OCI-LY7 (cell line): Measurements from ENCODE around the gene PPP1CA. TPM values are rescaled to one million over a fixed set of nuclear protein-coding genes. Genes with fewer than 3 reads are reported as not detected.

Source experiments
- BruUV-seq: library from RNA; stranded (reverse); fragments of 400-500 nt; replicated peaks from 2 replicates; lab custom pipeline; 2021; lab: Mats Ljungman, UMichigan
- CTCF ChIA-PET: fragments of 300-600 bp; sonication (Branson Sonifier 250); formaldehyde crosslinking; loops from one replicate; lab custom pipeline; 2022; ENCODE audit warnings: antibody characterized with exemption; ENCODE audit not compliant: unreplicated experiment; lab: Charles Lee
- POLR2A ChIA-PET: fragments of 300-600 bp; sonication (Branson Sonifier 250); formaldehyde crosslinking; loops from one replicate; lab custom pipeline; 2022; ENCODE audit warnings: antibody characterized with exemption; lab: Charles Lee
- DNase-seq: peaks from one replicate; pipeline ENCODE4 v3.0.0-alpha.2; 2015; ENCODE audit warnings: low spot score
- H2AFZ ChIP-seq: fragments of 200-600 bp; sonication (generic), shearing (Covaris generic); 2 replicates; pipeline ENCODE4 v1.6.1; 2014; ENCODE audit warnings: mild to moderate bottlenecking, antibody characterized with exemption, low read length, moderate library complexity
- H3K27ac ChIP-seq: fragments of 200-600 bp; sonication (generic); 2 replicates; pipeline ENCODE4 v1.5.1; 2014; ENCODE audit warnings: mixed run types, low read depth, mild to moderate bottlenecking, moderate library complexity, low read length, inconsistent platforms; ENCODE audit not compliant: poor library complexity, severe bottlenecking
- H3K36me3 ChIP-seq: fragments of 200-600 bp; sonication (generic); 2 replicates; pipeline ENCODE4 v1.6.1; 2014; ENCODE audit warnings: mild to moderate bottlenecking, antibody characterized with exemption, low read length, moderate library complexity, mixed read lengths; ENCODE audit not compliant: insufficient read depth
- H3K4me1 ChIP-seq: fragments of 200-600 bp; sonication (generic); 2 replicates; pipeline ENCODE4 v1.5.1; 2014; ENCODE audit warnings: mild to moderate bottlenecking, low read length; ENCODE audit not compliant: insufficient read depth, poor library complexity, severe bottlenecking
- H3K4me2 ChIP-seq: fragments of 200-600 bp; sonication (generic); 2 replicates; pipeline ENCODE4 v1.6.1; 2014; ENCODE audit warnings: mild to moderate bottlenecking, low read length
- H3K4me3 ChIP-seq: fragments of 200-600 bp; sonication (generic); 2 replicates; pipeline ENCODE4 v1.5.1; 2014; ENCODE audit warnings: mild to moderate bottlenecking, low read depth, low read length; ENCODE audit not compliant: poor library complexity, severe bottlenecking
- H3K79me2 ChIP-seq: fragments of 200-600 bp; sonication (generic); 2 replicates; pipeline ENCODE4 v1.6.1; 2016; ENCODE audit warnings: low read depth, mild to moderate bottlenecking, low read length, moderate library complexity, mixed read lengths; ENCODE audit not compliant: insufficient read depth
- H3K9me2 ChIP-seq: fragments of 200-600 bp; sonication (generic); 2 replicates; pipeline ENCODE4 v1.6.1; 2016; ENCODE audit warnings: mild to moderate bottlenecking, low read length, mixed read lengths; ENCODE audit not compliant: insufficient read depth
- H3K9me3 ChIP-seq: fragments of 200-600 bp; sonication (generic); 2 replicates; pipeline ENCODE4 v1.6.1; 2014; ENCODE audit warnings: mild to moderate bottlenecking, mixed run types, low read length, mixed read lengths
- H4K20me1 ChIP-seq: fragments of 200-600 bp; sonication (generic); 2 replicates; pipeline ENCODE4 v1.6.1; 2014; ENCODE audit warnings: mild to moderate bottlenecking, antibody characterized with exemption, low read length, moderate library complexity, mixed read lengths; ENCODE audit not compliant: insufficient read depth
- EZH2phosphoT487 ChIP-seq: fragments of 200-600 bp; sonication (generic); IDR thresholded peaks from 2 replicates; pipeline ENCODE4 v1.6.1; 2018; ENCODE audit warnings: low read depth, borderline replicate concordance, mild to moderate bottlenecking, mixed run types, antibody characterized with exemption, low read length, moderate library complexity, mixed read lengths
- intact Hi-C: fragments of 100-400 bp; cut with micrococcal nuclease; formaldehyde crosslinking; loops from one replicate; pipeline ENCODE4 v1.10.0; 2022; ENCODE audit not compliant: unreplicated experiment
- total RNA-seq, 2 experiments: library from RNA; depleted of rRNA in 1 of 2; stranded (reverse); fragments of >200 nt in 1 of 2; shearing (Covaris generic) in 1 of 2; gene quantifications; 2 replicates each; pipeline ENCODE4 v1.2.3, GENCODE V29; 2014 to 2022
- TF ChIP-seq, protein P1 (sequence below): fragments of 200-600 bp; sonication (generic); conservative IDR thresholded peaks from 2 replicates; pipeline ENCODE4 v1.5.1; 2014; ENCODE audit warnings: mild to moderate bottlenecking, antibody characterized with exemption, low read length, moderate library complexity, mixed read lengths

PPP1CA gene
- total RNA-seq, 2 experiments from 2014 or later, result 210 to 311 TPM

DNA sequence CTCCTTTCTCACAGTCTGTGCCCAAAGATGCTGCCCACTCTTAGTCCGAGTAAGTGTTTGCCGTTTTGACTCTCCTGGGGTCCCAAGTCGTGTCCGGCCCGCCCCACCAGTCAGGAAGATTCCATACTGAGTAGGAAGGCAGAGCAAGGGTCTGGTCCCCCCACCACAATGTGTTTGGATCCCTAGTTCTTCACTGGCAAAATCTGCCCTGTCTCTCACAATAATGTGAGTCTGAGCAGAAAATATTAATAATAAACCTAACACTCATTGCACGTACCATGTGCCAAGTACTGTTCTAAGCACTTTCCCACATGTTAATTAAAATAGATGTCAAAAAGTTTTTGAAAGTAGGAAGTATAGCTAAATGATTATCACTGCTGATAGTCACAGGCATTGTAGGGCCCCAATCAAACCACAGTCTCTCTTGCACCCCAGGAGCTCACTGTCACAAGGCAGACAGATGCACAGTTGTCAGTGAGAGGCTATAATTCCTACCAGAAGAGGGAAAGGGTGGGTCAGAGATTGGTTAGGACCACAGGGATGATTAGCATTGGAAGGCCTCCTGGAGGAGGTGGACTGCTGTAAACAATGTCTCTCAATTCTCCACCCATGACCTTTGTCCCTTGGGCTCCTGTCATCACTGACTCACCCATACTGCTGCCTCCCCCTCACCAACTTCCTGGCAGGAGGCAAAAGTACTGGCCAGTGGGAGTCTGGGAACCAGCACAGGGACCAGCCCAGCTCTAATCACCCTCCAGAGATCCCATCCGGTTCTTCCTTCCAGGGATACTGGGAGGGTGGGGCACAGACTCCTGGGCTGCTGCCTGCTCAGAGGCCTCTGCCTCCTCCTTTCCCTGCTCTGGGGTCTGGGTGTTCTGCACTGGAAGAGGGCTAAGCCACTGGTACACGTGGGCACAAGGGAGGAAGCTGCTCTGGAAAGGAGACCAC lies 47.3 kb downstream of the PPP1CA start:
- TSS peak; percentile 94 for BruUV-seq
- peak overlapping the region; percentile 70 for H3K4me3 ChIP-seq
- no peak overlapping the region for H2AFZ ChIP-seq
- DNase-seq, result peak; percentile 37
- ChIA-PET POLR2A (interaction anchor here (0.6 to 9.3 kb wide), 8 partner anchors 12 to 323 kb away, joined by 3 to 106 read pairs (median 4); partner anchors contain the start of genes CLCF1 and PPP1CA), CTCF (interaction anchor here (0.7 to 7.3 kb wide), 4 partner anchors 9 to 45 kb away, joined by 3 to 136 read pairs (median 8); no protein-coding TSS in a partner anchor)
- no peaks in the 10 kb centered on the region for H3K9me3 ChIP-seq
- H3K4me2 ChIP-seq, result peak overlapping the region; percentile 96
- peaks cover 11% of the 10 kb centered on the region; the same call in 1 of the 2 replicates for H3K79me2 ChIP-seq
- peaks cover 70% of the 10 kb centered on the region for H3K4me1 ChIP-seq
- no peaks in the 10 kb centered on the region for H4K20me1 ChIP-seq
- H3K27ac ChIP-seq, result peak overlapping the region; percentile 93
- intact Hi-C loops, result loop anchor here (5.0 to 10.0 kb wide), 4 partner anchors 113 to 230 kb away; partner anchors contain the start of genes AIP, CDK2AP2, GSTP1 and PITPNM1
- no peaks in the 10 kb centered on the region for H3K9me2 ChIP-seq
- H3K36me3 ChIP-seq, result peaks cover 9% of the 10 kb centered on the region; the same call in 1 of the 2 replicates
- TF ChIP-seq, protein P1, sequence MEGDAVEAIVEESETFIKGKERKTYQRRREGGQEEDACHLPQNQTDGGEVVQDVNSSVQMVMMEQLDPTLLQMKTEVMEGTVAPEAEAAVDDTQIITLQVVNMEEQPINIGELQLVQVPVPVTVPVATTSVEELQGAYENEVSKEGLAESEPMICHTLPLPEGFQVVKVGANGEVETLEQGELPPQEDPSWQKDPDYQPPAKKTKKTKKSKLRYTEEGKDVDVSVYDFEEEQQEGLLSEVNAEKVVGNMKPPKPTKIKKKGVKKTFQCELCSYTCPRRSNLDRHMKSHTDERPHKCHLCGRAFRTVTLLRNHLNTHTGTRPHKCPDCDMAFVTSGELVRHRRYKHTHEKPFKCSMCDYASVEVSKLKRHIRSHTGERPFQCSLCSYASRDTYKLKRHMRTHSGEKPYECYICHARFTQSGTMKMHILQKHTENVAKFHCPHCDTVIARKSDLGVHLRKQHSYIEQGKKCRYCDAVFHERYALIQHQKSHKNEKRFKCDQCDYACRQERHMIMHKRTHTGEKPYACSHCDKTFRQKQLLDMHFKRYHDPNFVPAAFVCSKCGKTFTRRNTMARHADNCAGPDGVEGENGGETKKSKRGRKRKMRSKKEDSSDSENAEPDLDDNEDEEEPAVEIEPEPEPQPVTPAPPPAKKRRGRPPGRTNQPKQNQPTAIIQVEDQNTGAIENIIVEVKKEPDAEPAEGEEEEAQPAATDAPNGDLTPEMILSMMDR, result no peak
- no peak for TF ChIP-seq EZH2phosphoT487

DNA sequence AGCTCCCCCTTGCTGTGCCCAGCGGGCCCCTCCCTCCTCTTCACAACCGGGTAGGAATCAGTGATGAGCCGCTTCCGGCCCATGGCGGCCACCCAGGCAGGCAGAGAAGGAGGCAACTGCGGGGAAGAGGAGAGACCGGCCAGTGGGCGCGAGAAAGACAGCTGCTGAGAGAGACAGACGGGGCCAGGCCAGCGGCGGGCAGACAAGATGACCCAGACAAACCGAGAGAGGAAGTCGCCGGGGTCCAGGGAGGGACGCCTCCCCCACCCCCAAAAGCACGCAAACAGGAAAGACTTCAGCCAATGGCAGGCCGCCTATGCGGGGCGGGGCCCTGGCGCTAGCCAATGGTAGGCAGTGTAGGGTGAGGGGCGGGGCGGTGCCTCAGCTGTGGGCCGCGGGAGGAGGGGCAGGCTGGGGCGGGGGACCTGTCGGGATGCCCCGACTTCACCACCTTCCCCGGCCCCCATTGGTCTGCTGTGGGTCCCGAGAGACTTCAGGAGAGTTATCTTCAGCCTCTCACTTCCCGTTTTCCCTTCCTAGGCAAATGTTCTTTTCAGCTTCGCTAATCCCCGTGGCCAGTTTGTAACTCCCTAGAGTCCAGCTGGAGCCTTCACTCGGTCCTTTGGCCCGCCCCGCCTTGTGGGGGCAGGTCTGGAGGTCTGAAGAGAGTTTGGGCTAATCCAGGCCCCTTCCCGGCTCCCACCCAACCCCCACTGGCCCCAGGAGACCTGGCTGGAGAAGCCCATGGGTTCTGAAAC lies 48.2 kb downstream of the PPP1CA start, which contains the start of gene POLD4:
TSS of gene POLD4 (minus strand) at position 230 of the 758 bp plus-strand sequence. CDS start at position 83, 147 bp downstream.
- peaks cover 9% of the 10 kb centered on the region; the same call in 1 of the 2 replicates for H3K36me3 ChIP-seq
- peak; percentile 99 for DNase-seq
- H3K27ac ChIP-seq, result peak within 1 kb of the TSS; percentile 93
- peak within 1 kb of the TSS; percentile 96 for H3K4me2 ChIP-seq
- peak within 1 kb of the TSS; percentile 77 for H3K4me3 ChIP-seq
- no peak within 1 kb of the TSS for H2AFZ ChIP-seq
- no TSS peak for BruUV-seq
- H3K79me2 ChIP-seq, result peaks cover 11% of the 10 kb centered on the region; the same call in 1 of the 2 replicates
- no peaks in the 10 kb centered on the region for H3K9me2 ChIP-seq
- POLR2A ChIA-PET, result interaction anchor here (0.6 to 9.3 kb wide), 13 partner anchors 8 to 460 kb away, joined by 3 to 106 read pairs (median 3); partner anchors contain the start of genes CLCF1, PPP1CA and RAD9A
- no peaks in the 10 kb centered on the region for H3K9me3 ChIP-seq
- H4K20me1 ChIP-seq, result no peaks in the 10 kb centered on the region
- no peak for TF ChIP-seq EZH2phosphoT487
- TF ChIP-seq, protein P1, result no peak
- CTCF ChIA-PET, result interaction anchor here (0.6 to 7.3 kb wide), 6 partner anchors 8 to 114 kb away, joined by 3 to 136 read pairs (median 4); partner anchors contain the start of gene PTPRCAP
- H3K4me1 ChIP-seq, result peaks cover 78% of the 10 kb centered on the region
- intact Hi-C loops, result loop anchor here (5.0 to 10.0 kb wide), 4 partner anchors 114 to 231 kb away; partner anchors contain the start of genes AIP, CDK2AP2, GSTP1 and PITPNM1
